CD14-positive monocyte (primary cell): ENCODE measurements around the gene CPAMD8. TPM values are rescaled to one million over a fixed set of nuclear protein-coding genes. Genes with fewer than 3 reads are reported as not detected.
A peak's percentile ranks its signal among the peaks of the same experiment; 100 is the strongest.

Experiments used
- DNase-seq, 3 donors: peaks; one replicate each; pipeline ENCODE4 v3.0.0-alpha.2; 2011 to 2022
- H2AFZ ChIP-seq: 2 replicates; pipeline ENCODE4 v1.6.0; 2012; ENCODE audit warnings: mild to moderate bottlenecking, low read depth, low read length, inconsistent platforms; ENCODE audit not compliant: insufficient read depth, poor library complexity, severe bottlenecking
- H3K27ac ChIP-seq, 2 donors: 1 replicate in 1 of 2; 2 replicates in 1 of 2; pipeline ENCODE4 v1.5.1; 2012 to 2013; ENCODE audit warnings: low read length in 2 of 2, control low read depth in 1 of 2, inconsistent platforms in 1 of 2, low read depth in 1 of 2, mild to moderate bottlenecking in 1 of 2
- H3K27me3 ChIP-seq, 2 donors: one replicate each; pipeline versions ENCODE4 v1.6.0 to v1.6.1; 2011 to 2013; ENCODE audit warnings: low read length in 2 of 2; ENCODE audit not compliant: control insufficient read depth in 2 of 2, insufficient read depth in 2 of 2
- H3K36me3 ChIP-seq, 2 donors: replicated peaks in 1 of 2; 1 replicate in 1 of 2; 2 replicates in 1 of 2; pipeline versions ENCODE4 v1.5.1 to v1.6.1; 2012 to 2013; ENCODE audit warnings: low read length in 2 of 2, control low read depth in 1 of 2, inconsistent platforms in 1 of 2, mild to moderate bottlenecking in 1 of 2; ENCODE audit not compliant: insufficient read depth in 2 of 2, control insufficient read depth in 1 of 2
- H3K4me1 ChIP-seq, 2 donors: 1 replicate in 1 of 2; 2 replicates in 1 of 2; pipeline versions ENCODE4 v1.5.1 to v1.6.1; 2012 to 2013; ENCODE audit warnings: low read length in 2 of 2, control low read depth in 1 of 2, inconsistent platforms in 1 of 2, mild to moderate bottlenecking in 1 of 2, moderate library complexity in 1 of 2; ENCODE audit not compliant: insufficient read depth in 2 of 2, control insufficient read depth in 1 of 2
- H3K4me2 ChIP-seq: replicated peaks from 2 replicates; pipeline ENCODE3; 2012; ENCODE audit warnings: low read length, moderate library complexity, mild to moderate bottlenecking; ENCODE audit not compliant: poor library complexity, severe bottlenecking; ENCODE audit errors: extremely low read depth
- H3K4me3 ChIP-seq, 3 experiments: fragments of 200-600 bp in 1 of 3; sonication (generic) in 1 of 3; replicated peaks in 1 of 3; 1 replicate in 2 of 3; 2 replicates in 1 of 3; pipeline ENCODE4 v1.5.1; 2011 to 2013; ENCODE audit warnings: low read length in 3 of 3, mild to moderate bottlenecking in 3 of 3, control low read depth in 2 of 3, low read depth in 2 of 3, inconsistent platforms in 1 of 3, moderate library complexity in 1 of 3
- H3K79me2 ChIP-seq: 2 replicates; pipeline ENCODE4 v1.6.0; 2012; ENCODE audit warnings: mild to moderate bottlenecking, control low read depth, inconsistent platforms, low read length, moderate library complexity; ENCODE audit not compliant: insufficient read depth
- H3K9ac ChIP-seq: 2 replicates; pipeline ENCODE4 v1.6.0; 2017; ENCODE audit warnings: low read length, mild to moderate bottlenecking; ENCODE audit not compliant: insufficient read depth, poor library complexity, severe bottlenecking
- H3K9me3 ChIP-seq, 2 donors: replicated peaks in 1 of 2; 1 replicate in 1 of 2; 2 replicates in 1 of 2; pipeline versions ENCODE4 v1.5.1 to v1.6.1; 2012 to 2013; ENCODE audit warnings: low read length in 2 of 2, control low read depth in 1 of 2; ENCODE audit not compliant: control insufficient read depth in 1 of 2, insufficient read depth in 1 of 2
- H4K20me1 ChIP-seq: 2 replicates; pipeline ENCODE4 v1.6.0; 2012; ENCODE audit warnings: mild to moderate bottlenecking, low read length, control low read depth, moderate library complexity; ENCODE audit not compliant: insufficient read depth
- H3K27ac Mint-ChIP-seq, 7 donors: one replicate each; pipeline ENCODE4 v1.8.0; 2020; ENCODE audit warnings: mild to moderate bottlenecking in 7 of 7, mixed read lengths in 7 of 7, moderate library complexity in 6 of 7, inconsistent platforms in 2 of 7
- H3K27me3 Mint-ChIP-seq, 3 donors: one replicate each; pipeline ENCODE4 v1.8.0; 2021 to 2022; ENCODE audit warnings: low read depth in 3 of 3, mild to moderate bottlenecking in 3 of 3, mixed read lengths in 3 of 3, moderate library complexity in 3 of 3, inconsistent platforms in 1 of 3
- H3K36me3 Mint-ChIP-seq, 2 donors: one replicate each; pipeline ENCODE4 v1.8.0; 2020; ENCODE audit warnings: mixed read lengths in 2 of 2, inconsistent platforms in 1 of 2, mild to moderate bottlenecking in 1 of 2
- H3K4me1 Mint-ChIP-seq: one replicate; pipeline ENCODE4 v1.8.0; 2020; ENCODE audit warnings: mild to moderate bottlenecking, mixed read lengths
- H3K4me3 Mint-ChIP-seq, 2 donors: one replicate each; pipeline ENCODE4 v1.8.0; 2020; ENCODE audit warnings: mild to moderate bottlenecking in 2 of 2, mixed read lengths in 2 of 2, moderate library complexity in 1 of 2
- H3K9me3 Mint-ChIP-seq, 7 donors: one replicate each; pipeline ENCODE4 v1.8.0; 2020 to 2022; ENCODE audit warnings: mixed read lengths in 7 of 7, mild to moderate bottlenecking in 6 of 7, moderate library complexity in 6 of 7, inconsistent platforms in 2 of 7
- CTCF ChIP-seq: fragments of 200-600 bp; IDR thresholded peaks from one replicate; pipeline ENCODE4 v1.8.0; 2022; ENCODE audit warnings: antibody characterized with exemption, mild to moderate bottlenecking
- WGBS: methylation state at CpG from one replicate; pipeline ENCODE4 v1.1.5; 2013; ENCODE audit warnings: missing lambda C conversion rate; ENCODE audit not compliant: insufficient coverage; 5-methylcytosine and 5-hydroxymethylcytosine counted together
- intact Hi-C, 2 donors: fragments of 100-400 bp; cut with micrococcal nuclease; formaldehyde crosslinking; loops; one replicate each; pipeline versions ENCODE4 v1.15.0 to v1.15.1; 2023
- polyA plus RNA-seq, 3 donors: library from polyadenylated mRNA; depleted of rRNA in 1 of 3; unstranded in 2 of 3; stranded (reverse) in 1 of 3; fragments of 300-500 nt in 2 of 3; fragments of >200 nt in 1 of 3; fragmentation: Illumina TruSeq in 2 of 3; gene quantifications; 1 replicate in 2 of 3; 2 replicates in 1 of 3; pipeline ENCODE4 v1.2.3, GENCODE V29; 2012 to 2021

Gene CPAMD8
- polyA plus RNA-seq, 3 donors = 5.1 to 53.4 (median 5.4) TPM

GRCh38 chr19:17002455-17002854 is 24.2 kb downstream of the CPAMD8 start:
- Histone ChIP-seq H3K9ac (no peak overlapping the region), H4K20me1 (no peaks in the 10 kb centered on the region), H2AFZ (no peak overlapping the region), H3K4me1 (peaks cover 15 to 24% of the 10 kb centered on the region in 2 donors), H3K36me3 (peaks cover 0 to 6% of the 10 kb centered on the region in 2 donors), H3K27ac (no peak overlapping the region), H3K9me3 (peaks cover 0 to 4% of the 10 kb centered on the region in 2 donors), H3K79me2 (no peaks in the 10 kb centered on the region), H3K27me3 (no peaks in the 10 kb centered on the region), H3K4me3 (no peak overlapping the region), H3K4me2 (no peak overlapping the region)
- Mint-ChIP-seq H3K27ac (no peak overlapping the region), H3K4me1 (peaks cover 21% of the 10 kb centered on the region), H3K36me3 (peaks cover 0 to 14% of the 10 kb centered on the region in 2 donors), H3K27me3 (peaks cover 11 to 28% (median 16%) of the 10 kb centered on the region in 3 donors), H3K4me3 (no peak overlapping the region), H3K9me3 (peaks cover 0 to 9% (median 7%) of the 10 kb centered on the region in 7 donors)
- intact Hi-C loops = no loop called here
- DNase-seq = no peak
- no peak for TF ChIP-seq CTCF
- WGBS = 79% methylated on average over 6 of the region's 7 CpGs

- H3K36me3 ChIP-seq = peaks cover 0 to 8% of the 10 kb centered on the region in 2 donors
- peaks cover 0 to 4% of the 10 kb centered on the region in 2 donors for H3K9me3 ChIP-seq
- peak in 1 of 3 donors; percentile 28 for DNase-seq
- H3K4me1 ChIP-seq = peaks cover 8 to 17% of the 10 kb centered on the region in 2 donors
- H3K9me3 Mint-ChIP-seq = peaks cover 0 to 9% (median 7%) of the 10 kb centered on the region in 7 donors
- peaks cover 0 to 19% of the 10 kb centered on the region in 2 donors for H3K36me3 Mint-ChIP-seq
- H2AFZ ChIP-seq = peak overlapping the region; percentile 50
- H4K20me1 ChIP-seq = no peaks in the 10 kb centered on the region
- WGBS = 21% methylated on average over 7 of the region's 7 CpGs
- H3K79me2 ChIP-seq = no peaks in the 10 kb centered on the region
- no peak overlapping the region for H3K4me2 ChIP-seq
- no peaks in the 10 kb centered on the region for H3K27me3 ChIP-seq
- no peak overlapping the region for H3K9ac ChIP-seq
- H3K4me3 ChIP-seq = no peak overlapping the region
- no peak for TF ChIP-seq CTCF
- H3K4me1 Mint-ChIP-seq = peaks cover 14% of the 10 kb centered on the region
- intact Hi-C loops = no loop called here
- peak overlapping the region in 2 of 7 donors; percentile 9 to 66 for H3K27ac Mint-ChIP-seq
- H3K4me3 Mint-ChIP-seq = no peak overlapping the region
- no peak overlapping the region for H3K27ac ChIP-seq
- peaks cover 13 to 26% (median 15%) of the 10 kb centered on the region in 3 donors for H3K27me3 Mint-ChIP-seq
Measured at GRCh38 chr19:17001603-17002183, 24.9 kb downstream of the CPAMD8 start.
